Measurements from ENCODE around the gene TLR4. TPM values are rescaled to one million over a fixed set of nuclear protein-coding genes. Genes with fewer than 3 reads are reported as not detected.
A peak's percentile ranks its signal among the peaks of the same experiment; 100 is the strongest.

The TLR4 gene
- total RNA-seq, 1 donor = 46.7 TPM

GRCh38 chr9:117725426-117725887 is 21.3 kb downstream of the TLR4 start:
- H3K27ac ChIP-seq (ENCODE audit: low read depth, low read length) = peak overlapping the region; percentile 7
- H3K4me1 ChIP-seq (ENCODE audit: insufficient read depth, low read length) = peaks cover 22% of the 10 kb centered on the region
- TF ChIP-seq, protein P1, sequence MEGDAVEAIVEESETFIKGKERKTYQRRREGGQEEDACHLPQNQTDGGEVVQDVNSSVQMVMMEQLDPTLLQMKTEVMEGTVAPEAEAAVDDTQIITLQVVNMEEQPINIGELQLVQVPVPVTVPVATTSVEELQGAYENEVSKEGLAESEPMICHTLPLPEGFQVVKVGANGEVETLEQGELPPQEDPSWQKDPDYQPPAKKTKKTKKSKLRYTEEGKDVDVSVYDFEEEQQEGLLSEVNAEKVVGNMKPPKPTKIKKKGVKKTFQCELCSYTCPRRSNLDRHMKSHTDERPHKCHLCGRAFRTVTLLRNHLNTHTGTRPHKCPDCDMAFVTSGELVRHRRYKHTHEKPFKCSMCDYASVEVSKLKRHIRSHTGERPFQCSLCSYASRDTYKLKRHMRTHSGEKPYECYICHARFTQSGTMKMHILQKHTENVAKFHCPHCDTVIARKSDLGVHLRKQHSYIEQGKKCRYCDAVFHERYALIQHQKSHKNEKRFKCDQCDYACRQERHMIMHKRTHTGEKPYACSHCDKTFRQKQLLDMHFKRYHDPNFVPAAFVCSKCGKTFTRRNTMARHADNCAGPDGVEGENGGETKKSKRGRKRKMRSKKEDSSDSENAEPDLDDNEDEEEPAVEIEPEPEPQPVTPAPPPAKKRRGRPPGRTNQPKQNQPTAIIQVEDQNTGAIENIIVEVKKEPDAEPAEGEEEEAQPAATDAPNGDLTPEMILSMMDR (IDR thresholded peaks at IDR 0.05; ENCODE audit: extremely low read depth, low read depth, low read length) = no peak
- H2AFZ ChIP-seq (ENCODE audit: low read length) = no peak overlapping the region
- H3K9me3 ChIP-seq (ENCODE audit: low read depth, low read length) = no peaks in the 10 kb centered on the region
- no peak overlapping the region for H3K4me3 ChIP-seq (ENCODE audit: insufficient read depth, low read length)
- H3K27me3 ChIP-seq (ENCODE audit: insufficient read depth, low read length) = no peaks in the 10 kb centered on the region
- H4K20me1 ChIP-seq (ENCODE audit: insufficient read depth, low read length) = no peaks in the 10 kb centered on the region
- no peaks in the 10 kb centered on the region for H3K36me3 ChIP-seq (ENCODE audit: insufficient read depth, low read length)
- peak overlapping the region; percentile 20 for H3K4me2 ChIP-seq (ENCODE audit: insufficient read depth, low read length)
- DNase-seq (ENCODE audit: insufficient read length, low spot score, missing footprints) = no peak
- H3K79me2 ChIP-seq (ENCODE audit: insufficient read depth, low read length) = no peaks in the 10 kb centered on the region

DNA sequence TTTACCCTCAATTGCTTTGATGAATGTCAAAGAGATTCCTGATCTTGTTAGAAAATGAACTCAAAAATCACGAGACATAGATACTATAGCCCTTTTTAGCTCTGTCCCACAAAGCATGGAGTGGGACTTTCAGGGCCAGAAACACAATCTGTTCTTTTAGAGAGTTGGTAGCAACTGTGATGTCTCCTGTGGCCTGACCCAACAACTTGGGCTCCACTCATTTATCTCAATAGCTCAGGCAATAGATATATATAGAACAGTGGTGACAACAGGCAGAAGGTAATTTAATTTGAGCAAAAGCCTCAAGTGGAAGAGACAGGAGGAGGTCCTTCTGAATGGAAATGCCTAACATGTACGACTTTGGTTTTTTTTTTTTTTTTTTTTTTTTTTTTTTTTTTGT is 25.2 kb downstream of the TLR4 start:
- no peak overlapping the region for H2AFZ ChIP-seq (ENCODE audit: low read length)
- H3K36me3 ChIP-seq (ENCODE audit: insufficient read depth, low read length) = no peaks in the 10 kb centered on the region
- no peak overlapping the region for H3K4me3 ChIP-seq (ENCODE audit: insufficient read depth, low read length)
- peaks cover 18% of the 10 kb centered on the region for H3K4me1 ChIP-seq (ENCODE audit: insufficient read depth, low read length)
- H3K9me3 ChIP-seq (ENCODE audit: low read depth, low read length) = no peaks in the 10 kb centered on the region
- H3K79me2 ChIP-seq (ENCODE audit: insufficient read depth, low read length) = no peaks in the 10 kb centered on the region
- no peak for DNase-seq (ENCODE audit: insufficient read length, low spot score, missing footprints)
- no peaks in the 10 kb centered on the region for H4K20me1 ChIP-seq (ENCODE audit: insufficient read depth, low read length)
- H3K4me2 ChIP-seq (ENCODE audit: insufficient read depth, low read length) = no peak overlapping the region
- TF ChIP-seq, protein P1 (IDR thresholded peaks at IDR 0.05; ENCODE audit: extremely low read depth, low read depth, low read length) = no peak
- H3K27ac ChIP-seq (ENCODE audit: low read depth, low read length) = no peak overlapping the region
- no peaks in the 10 kb centered on the region for H3K27me3 ChIP-seq (ENCODE audit: insufficient read depth, low read length)

DNA sequence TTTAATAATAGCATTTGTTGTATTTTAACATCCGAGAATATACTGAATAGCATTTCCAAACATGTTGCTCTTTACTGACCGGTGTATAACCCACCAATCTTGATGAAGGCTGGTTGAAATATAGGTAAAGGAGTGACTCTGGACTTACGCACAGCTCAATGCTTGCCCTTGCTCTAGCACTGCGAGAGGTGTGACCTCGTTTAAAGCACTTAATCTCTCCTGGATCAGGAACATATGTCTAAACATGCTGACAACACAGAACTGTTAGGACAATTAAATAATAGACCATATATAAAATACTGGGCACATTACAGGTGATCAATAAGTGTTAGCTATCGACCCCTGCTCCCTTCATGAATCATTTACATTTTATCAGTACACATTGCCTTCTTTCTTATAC is 28.3 kb downstream of the TLR4 start:
- H3K27me3 ChIP-seq (ENCODE audit: insufficient read depth, low read length) = no peaks in the 10 kb centered on the region
- no peak overlapping the region for H3K4me3 ChIP-seq (ENCODE audit: insufficient read depth, low read length)
- TF ChIP-seq, protein P1 (IDR thresholded peaks at IDR 0.05; ENCODE audit: extremely low read depth, low read depth, low read length) = no peak
- no peak for DNase-seq (ENCODE audit: insufficient read length, low spot score, missing footprints)
- no peak overlapping the region for H2AFZ ChIP-seq (ENCODE audit: low read length)
- peaks cover 20% of the 10 kb centered on the region for H3K4me1 ChIP-seq (ENCODE audit: insufficient read depth, low read length)
- H3K79me2 ChIP-seq (ENCODE audit: insufficient read depth, low read length) = no peaks in the 10 kb centered on the region
- no peaks in the 10 kb centered on the region for H3K9me3 ChIP-seq (ENCODE audit: low read depth, low read length)
- H4K20me1 ChIP-seq (ENCODE audit: insufficient read depth, low read length) = no peaks in the 10 kb centered on the region
- no peak overlapping the region for H3K4me2 ChIP-seq (ENCODE audit: insufficient read depth, low read length)
- no peak overlapping the region for H3K27ac ChIP-seq (ENCODE audit: low read depth, low read length)
- no peaks in the 10 kb centered on the region for H3K36me3 ChIP-seq (ENCODE audit: insufficient read depth, low read length)

GRCh38 chr9:117733465-117733864 is 29.3 kb downstream of the TLR4 start:
- TF ChIP-seq, protein P1 (IDR thresholded peaks at IDR 0.05; ENCODE audit: extremely low read depth, low read depth, low read length) = no peak
- H3K27me3 ChIP-seq (ENCODE audit: insufficient read depth, low read length) = no peaks in the 10 kb centered on the region
- H3K36me3 ChIP-seq (ENCODE audit: insufficient read depth, low read length) = no peaks in the 10 kb centered on the region
- H3K4me1 ChIP-seq (ENCODE audit: insufficient read depth, low read length) = peaks cover 20% of the 10 kb centered on the region
- H3K9me3 ChIP-seq (ENCODE audit: low read depth, low read length) = no peaks in the 10 kb centered on the region
- H3K27ac ChIP-seq (ENCODE audit: low read depth, low read length) = no peak overlapping the region
- H4K20me1 ChIP-seq (ENCODE audit: insufficient read depth, low read length) = no peaks in the 10 kb centered on the region
- peak overlapping the region; percentile 21 for H3K4me3 ChIP-seq (ENCODE audit: insufficient read depth, low read length)
- DNase-seq (ENCODE audit: insufficient read length, low spot score, missing footprints) = no peak
- H3K79me2 ChIP-seq (ENCODE audit: insufficient read depth, low read length) = no peaks in the 10 kb centered on the region
- H3K4me2 ChIP-seq (ENCODE audit: insufficient read depth, low read length) = peak overlapping the region; percentile 32
- H2AFZ ChIP-seq (ENCODE audit: low read length) = peak overlapping the region; percentile 87

All from osteoblast (primary cell).